ENCODE data around the gene KLHDC4.

The KLHDC4 gene

DNA sequence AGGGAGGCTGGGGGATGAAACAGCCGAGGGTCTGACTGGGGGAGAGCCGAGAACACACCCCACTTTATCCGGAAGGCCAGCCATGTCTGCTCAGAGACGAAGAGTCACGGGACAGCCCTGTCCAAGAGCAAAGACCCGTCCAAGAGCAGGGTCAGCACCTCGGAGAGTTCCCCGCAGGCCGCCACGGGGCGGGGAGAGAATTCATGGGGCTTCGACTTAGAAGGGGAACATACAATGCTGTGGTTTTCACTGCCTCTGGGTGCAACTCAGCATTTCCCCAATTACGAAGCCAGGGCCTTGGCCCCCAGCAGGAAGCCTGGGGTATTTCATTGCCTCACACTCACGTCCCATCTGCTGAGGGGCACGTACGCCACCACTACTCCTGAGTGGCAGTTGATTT is 104.2 kb downstream of the KLHDC4 start:
- DNase-seq (ENCODE audit: low read depth in 3 of 3) = peak in 1 of 3 experiments; percentile 17

DNA sequence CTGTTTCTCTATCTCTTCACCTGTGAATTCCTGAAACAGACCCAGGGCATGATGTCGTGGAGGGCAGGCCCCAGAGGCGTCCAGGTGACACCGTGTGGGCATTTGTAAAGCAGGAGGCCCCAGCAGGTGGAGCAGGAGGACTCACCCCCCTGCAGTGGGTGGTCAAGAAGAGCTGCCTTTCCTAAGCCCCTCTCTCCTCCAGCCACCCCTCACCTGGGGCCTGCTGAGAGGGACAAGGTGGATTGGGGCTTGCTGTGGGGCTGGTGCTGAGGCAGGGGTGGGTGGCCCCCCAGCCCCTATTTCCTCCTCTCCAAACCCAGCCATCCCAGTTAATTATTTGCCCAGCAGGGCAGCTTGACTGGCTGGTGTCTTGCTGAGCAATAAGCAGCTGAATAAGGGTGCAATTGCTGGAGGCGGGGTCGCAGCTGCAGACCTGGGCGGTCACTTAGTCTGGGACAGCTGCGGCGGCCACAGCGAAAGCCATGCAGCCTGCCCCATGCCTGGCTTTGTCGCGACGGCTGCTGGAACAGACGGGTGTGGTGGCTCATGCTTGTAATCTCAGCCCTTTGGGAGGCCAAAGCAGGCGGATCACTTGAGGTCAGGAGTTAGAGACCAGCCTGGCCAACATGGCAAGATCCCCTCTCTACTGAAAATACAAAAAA is 107.1 kb downstream of the KLHDC4 start:
- DNase-seq (ENCODE audit: low read depth in 3 of 3) = no peak
